SU-DHL-6 (cell line): Measurements from ENCODE around the gene CDK11B.
"Not testable (repeated sequence)": the region's sequence is repeated elsewhere in the genome, so short reads cannot be mapped to it uniquely, and the experiment has no call there.

Experiments
- EZH2phosphoT487 ChIP-seq: fragments of 200-600 bp; sonication (generic), shearing (Covaris generic); conservative IDR thresholded peaks from 2 replicates; pipeline ENCODE4 v1.6.1; 2018; ENCODE audit warnings: mild to moderate bottlenecking, antibody characterized with exemption, low read length, moderate library complexity, mixed read lengths
- TF ChIP-seq, protein P1 (sequence below): fragments of 200-600 bp; sonication (generic); IDR thresholded peaks from one replicate; pipeline ENCODE4 v1.5.1; 2017; ENCODE audit warnings: antibody characterized with exemption, mild to moderate bottlenecking, low read length, moderate library complexity; ENCODE audit not compliant: insufficient read depth, poor library complexity, severe bottlenecking

DNA sequence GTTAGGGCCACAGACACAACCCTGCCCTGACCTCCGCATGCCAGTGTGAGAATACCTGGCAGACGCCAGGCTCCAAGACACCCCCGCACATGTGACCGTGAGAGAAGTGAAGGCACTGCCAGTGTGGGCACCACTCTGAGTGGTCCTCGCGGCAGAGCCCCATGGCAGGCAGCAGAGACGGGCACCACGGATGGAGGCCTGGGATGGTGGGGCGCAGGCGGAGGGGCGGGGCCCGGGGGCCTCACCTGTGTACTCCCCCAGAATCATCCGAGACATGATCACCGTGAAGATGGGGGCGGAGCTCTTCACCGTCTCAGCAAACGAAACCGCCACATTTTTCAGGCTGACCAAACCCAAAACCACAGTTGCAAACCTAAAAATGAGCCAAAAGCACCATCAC, 16.4 kb upstream of the CDK11B start:
- TF ChIP-seq, protein P1, sequence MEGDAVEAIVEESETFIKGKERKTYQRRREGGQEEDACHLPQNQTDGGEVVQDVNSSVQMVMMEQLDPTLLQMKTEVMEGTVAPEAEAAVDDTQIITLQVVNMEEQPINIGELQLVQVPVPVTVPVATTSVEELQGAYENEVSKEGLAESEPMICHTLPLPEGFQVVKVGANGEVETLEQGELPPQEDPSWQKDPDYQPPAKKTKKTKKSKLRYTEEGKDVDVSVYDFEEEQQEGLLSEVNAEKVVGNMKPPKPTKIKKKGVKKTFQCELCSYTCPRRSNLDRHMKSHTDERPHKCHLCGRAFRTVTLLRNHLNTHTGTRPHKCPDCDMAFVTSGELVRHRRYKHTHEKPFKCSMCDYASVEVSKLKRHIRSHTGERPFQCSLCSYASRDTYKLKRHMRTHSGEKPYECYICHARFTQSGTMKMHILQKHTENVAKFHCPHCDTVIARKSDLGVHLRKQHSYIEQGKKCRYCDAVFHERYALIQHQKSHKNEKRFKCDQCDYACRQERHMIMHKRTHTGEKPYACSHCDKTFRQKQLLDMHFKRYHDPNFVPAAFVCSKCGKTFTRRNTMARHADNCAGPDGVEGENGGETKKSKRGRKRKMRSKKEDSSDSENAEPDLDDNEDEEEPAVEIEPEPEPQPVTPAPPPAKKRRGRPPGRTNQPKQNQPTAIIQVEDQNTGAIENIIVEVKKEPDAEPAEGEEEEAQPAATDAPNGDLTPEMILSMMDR: not testable (repeated sequence)
- TF ChIP-seq EZH2phosphoT487: not testable (repeated sequence)
